Trophoblast cell (in vitro differentiated cells and primary cell): ENCODE data around the gene STING1.
"Not testable (repeated sequence)": the region's sequence is repeated elsewhere in the genome, so short reads cannot be mapped to it uniquely, and the experiment has no call there.

Source experiments
- DNase-seq, 2 donors: peaks; one replicate each; pipeline ENCODE4 v3.0.0-alpha.2; 2016
- H2AFZ ChIP-seq: 2 replicates; pipeline ENCODE4 v1.6.1; 2013; ENCODE audit warnings: low read length, moderate library complexity, mild to moderate bottlenecking; ENCODE audit not compliant: insufficient read depth, poor library complexity
- H2AK5ac ChIP-seq: 2 replicates; pipeline ENCODE4 v1.6.1; 2013; ENCODE audit warnings: mild to moderate bottlenecking, low read length
- H2BK120ac ChIP-seq: 2 replicates; pipeline ENCODE4 v1.6.1; 2013; ENCODE audit warnings: low read length, mild to moderate bottlenecking, moderate library complexity; ENCODE audit not compliant: insufficient read depth, poor library complexity
- H2BK12ac ChIP-seq: 2 replicates; pipeline ENCODE4 v1.6.1; 2013; ENCODE audit warnings: mild to moderate bottlenecking, low read length, moderate library complexity
- H2BK5ac ChIP-seq: 2 replicates; pipeline ENCODE4 v1.6.1; 2013; ENCODE audit warnings: low read length, low read depth, moderate library complexity, mild to moderate bottlenecking; ENCODE audit not compliant: poor library complexity
- H3K14ac ChIP-seq: 2 replicates; pipeline ENCODE4 v1.6.1; 2013; ENCODE audit warnings: mild to moderate bottlenecking, low read length
- H3K18ac ChIP-seq: 2 replicates; pipeline ENCODE4 v1.6.1; 2013; ENCODE audit warnings: mild to moderate bottlenecking, low read length
- H3K23ac ChIP-seq: 2 replicates; pipeline ENCODE4 v1.6.1; 2013; ENCODE audit warnings: low read length
- H3K27ac ChIP-seq: 2 replicates; pipeline ENCODE4 v1.5.1; 2013; ENCODE audit warnings: low read depth, mild to moderate bottlenecking, inconsistent platforms, low read length, moderate library complexity
- H3K27me3 ChIP-seq: 2 replicates; pipeline ENCODE4 v1.6.1; 2013; ENCODE audit warnings: inconsistent platforms, mild to moderate bottlenecking, low read length, moderate library complexity; ENCODE audit not compliant: insufficient read depth
- H3K36me3 ChIP-seq, 2 experiments: 1 replicate in 1 of 2; 2 replicates in 1 of 2; pipeline ENCODE4 v1.6.1; 2013; ENCODE audit warnings: low read length in 2 of 2, mild to moderate bottlenecking in 2 of 2, moderate library complexity in 1 of 2; ENCODE audit not compliant: insufficient read depth in 2 of 2, control insufficient read depth in 1 of 2
- H3K4ac ChIP-seq: 2 replicates; pipeline ENCODE4 v1.6.1; 2013; ENCODE audit warnings: low read depth, mild to moderate bottlenecking, low read length, moderate library complexity
- H3K4me1 ChIP-seq, 2 experiments: 1 replicate in 1 of 2; 2 replicates in 1 of 2; pipeline ENCODE4 v1.6.1; 2013; ENCODE audit warnings: low read length in 2 of 2, mild to moderate bottlenecking in 2 of 2, moderate library complexity in 1 of 2; ENCODE audit not compliant: insufficient read depth in 2 of 2, control insufficient read depth in 1 of 2
- H3K4me2 ChIP-seq: 2 replicates; pipeline ENCODE4 v1.6.1; 2013; ENCODE audit warnings: inconsistent platforms, mild to moderate bottlenecking, low read length, moderate library complexity
- H3K4me3 ChIP-seq: 2 replicates; pipeline ENCODE4 v1.5.1; 2013; ENCODE audit warnings: mild to moderate bottlenecking, low read depth, low read length, inconsistent platforms
- H3K79me1 ChIP-seq: one replicate; pipeline ENCODE4 v1.6.1; 2013; ENCODE audit warnings: low read length
- H3K79me2 ChIP-seq: 2 replicates; pipeline ENCODE4 v1.6.1; 2013; ENCODE audit warnings: low read length, mild to moderate bottlenecking; ENCODE audit not compliant: control insufficient read depth, insufficient read depth, poor library complexity
- H3K9ac ChIP-seq: 2 replicates; pipeline ENCODE4 v1.6.1; 2013; ENCODE audit warnings: mild to moderate bottlenecking, low read length
- H3K9me3 ChIP-seq: 2 replicates; pipeline ENCODE4 v1.6.1; 2013; ENCODE audit warnings: low read depth, mild to moderate bottlenecking, control low read depth, inconsistent platforms, low read length; ENCODE audit not compliant: insufficient read depth
- H4K12ac ChIP-seq: 2 replicates; pipeline ENCODE4 v1.6.1; 2013; ENCODE audit warnings: low read depth, mild to moderate bottlenecking, low read length, moderate library complexity
- H4K8ac ChIP-seq: 2 replicates; pipeline ENCODE4 v1.6.1; 2013; ENCODE audit warnings: low read depth, mild to moderate bottlenecking, low read length, moderate library complexity
- H4K91ac ChIP-seq: one replicate; pipeline ENCODE4 v1.6.1; 2013; ENCODE audit warnings: low read depth, mild to moderate bottlenecking, low read length, moderate library complexity
- WGBS: extraction: QIAGEN DNeasy Blood & Tissue Kit; methylation state at CpG from one replicate; pipeline ENCODE4 v1.1.7; 2013; ENCODE audit warnings: missing lambda C conversion rate; ENCODE audit not compliant: insufficient read length, insufficient coverage; ENCODE audit errors: extremely low coverage; 5-methylcytosine and 5-hydroxymethylcytosine counted together

Gene STING1

DNA sequence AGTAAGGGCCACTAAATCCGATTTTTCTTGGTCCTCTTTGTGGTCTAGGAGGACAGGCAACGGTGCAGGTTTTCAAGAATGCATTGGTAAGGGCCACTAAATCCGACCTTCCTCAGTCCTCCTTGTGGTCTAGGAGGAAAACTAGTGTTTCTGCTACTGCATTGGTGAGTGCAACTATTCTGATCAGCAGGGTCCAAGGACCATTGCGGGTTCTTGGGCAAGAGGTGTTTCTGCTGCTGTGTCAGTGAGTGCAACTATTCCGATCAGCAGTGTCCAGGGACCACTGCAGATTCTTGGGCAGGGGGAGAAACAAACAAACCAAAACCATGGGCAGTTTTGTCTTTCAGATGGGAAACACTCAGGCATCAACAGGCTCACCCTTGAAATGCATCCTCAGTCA is 22.2 kb upstream of the STING1 start:
- H3K4me3 ChIP-seq, H2BK12ac ChIP-seq, H3K23ac ChIP-seq, DNase-seq, H3K4me2 ChIP-seq, H3K27ac ChIP-seq, H2AFZ ChIP-seq, H4K12ac ChIP-seq, H3K4me1 ChIP-seq, H3K9me3 ChIP-seq, H2AK5ac ChIP-seq, H2BK120ac ChIP-seq, H3K79me1 ChIP-seq, H3K18ac ChIP-seq, H3K36me3 ChIP-seq, H3K4ac ChIP-seq, H4K91ac ChIP-seq, H2BK5ac ChIP-seq, H3K9ac ChIP-seq, H4K8ac ChIP-seq, H3K79me2 ChIP-seq, H3K14ac ChIP-seq, H3K27me3 ChIP-seq: not testable (repeated sequence)
- WGBS, result no CpG with 5 or more reads among the region's 5 CpGs

DNA sequence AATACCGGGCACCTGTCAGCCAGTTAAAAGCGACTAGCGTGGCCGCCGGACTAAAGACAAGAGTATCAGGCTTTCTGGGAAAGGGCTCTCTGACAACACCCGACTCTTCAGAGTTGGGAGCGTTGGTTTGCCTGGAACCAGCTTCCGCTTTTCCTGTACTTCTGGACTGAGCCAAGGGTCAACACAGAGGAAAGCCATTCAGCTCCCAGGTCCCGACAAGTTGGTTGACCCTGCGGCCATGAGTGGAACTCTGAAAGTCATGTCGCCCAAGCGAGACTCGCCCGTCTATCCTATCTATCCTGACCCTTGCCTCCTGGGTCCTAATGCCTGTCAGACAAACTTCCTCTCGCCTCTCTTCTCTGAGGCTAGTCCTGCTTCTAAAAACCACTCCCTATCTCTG is 21.3 kb upstream of the STING1 start:
- H2AK5ac ChIP-seq, result not testable (repeated sequence)

DNA sequence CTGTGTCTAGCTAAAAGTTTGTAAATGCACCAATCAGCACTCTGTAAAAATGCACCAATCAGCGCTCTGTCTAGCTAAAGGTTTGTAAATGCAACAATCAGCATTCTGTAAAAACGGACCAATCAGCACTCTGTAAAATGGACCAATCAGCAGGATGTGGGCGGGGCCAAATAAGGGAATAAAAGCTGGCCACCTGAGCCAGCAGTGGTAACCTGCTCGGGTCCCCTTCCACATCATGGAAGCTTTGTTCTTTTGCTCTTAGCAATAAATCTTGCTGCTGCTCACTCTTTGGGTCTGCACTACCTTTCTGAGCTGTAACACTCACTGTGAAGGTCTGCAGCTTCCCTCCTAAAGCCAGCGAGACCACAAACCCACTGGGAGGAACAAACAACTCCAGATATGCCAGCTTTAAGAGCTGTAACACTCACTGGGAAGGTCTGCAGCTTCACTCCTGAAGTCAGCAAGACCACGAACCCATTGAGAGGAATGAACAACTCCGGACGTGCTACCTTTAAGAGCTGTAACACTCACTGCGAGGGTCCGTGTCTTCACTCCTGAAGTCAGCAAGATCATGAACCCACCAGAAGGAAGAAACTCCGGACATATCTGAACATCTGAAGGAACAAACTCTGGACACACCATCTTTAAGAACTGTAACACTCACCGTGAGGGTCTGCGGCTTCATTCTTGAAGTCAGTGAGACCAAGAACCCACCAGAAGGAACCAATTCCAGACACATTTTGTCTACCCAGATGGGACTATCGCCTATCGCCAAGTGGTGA is 20.7 kb upstream of the STING1 start:
- not testable (repeated sequence) for H3K9ac ChIP-seq, H3K79me1 ChIP-seq, H3K23ac ChIP-seq, H2AFZ ChIP-seq, H2AK5ac ChIP-seq, H2BK120ac ChIP-seq, H4K8ac ChIP-seq, H3K4ac ChIP-seq, DNase-seq, H3K27ac ChIP-seq, H3K18ac ChIP-seq, H3K79me2 ChIP-seq, H2BK5ac ChIP-seq, H3K14ac ChIP-seq, H2BK12ac ChIP-seq, H3K36me3 ChIP-seq, H4K91ac ChIP-seq, H3K9me3 ChIP-seq, H3K4me3 ChIP-seq, H3K4me2 ChIP-seq, H3K27me3 ChIP-seq, H3K4me1 ChIP-seq, H4K12ac ChIP-seq
- no CpG with 5 or more reads among the region's 15 CpGs for WGBS

More for the DNA sequence above, 21.3 kb upstream of the STING1 start:
- H3K23ac ChIP-seq, H3K4me2 ChIP-seq, DNase-seq, H2AFZ ChIP-seq, H2BK5ac ChIP-seq, H2BK12ac ChIP-seq, H4K91ac ChIP-seq, H3K18ac ChIP-seq, H3K4me3 ChIP-seq, H3K27me3 ChIP-seq, H3K4me1 ChIP-seq, H3K27ac ChIP-seq, H2BK120ac ChIP-seq, H3K4ac ChIP-seq, H3K9ac ChIP-seq, H4K12ac ChIP-seq, H3K79me2 ChIP-seq, H3K79me1 ChIP-seq, H3K14ac ChIP-seq, H3K36me3 ChIP-seq, H3K9me3 ChIP-seq: not testable (repeated sequence)
- no CpG with 5 or more reads among the region's 15 CpGs for WGBS
- H4K8ac ChIP-seq, result peak overlapping the region; percentile 60

DNA sequence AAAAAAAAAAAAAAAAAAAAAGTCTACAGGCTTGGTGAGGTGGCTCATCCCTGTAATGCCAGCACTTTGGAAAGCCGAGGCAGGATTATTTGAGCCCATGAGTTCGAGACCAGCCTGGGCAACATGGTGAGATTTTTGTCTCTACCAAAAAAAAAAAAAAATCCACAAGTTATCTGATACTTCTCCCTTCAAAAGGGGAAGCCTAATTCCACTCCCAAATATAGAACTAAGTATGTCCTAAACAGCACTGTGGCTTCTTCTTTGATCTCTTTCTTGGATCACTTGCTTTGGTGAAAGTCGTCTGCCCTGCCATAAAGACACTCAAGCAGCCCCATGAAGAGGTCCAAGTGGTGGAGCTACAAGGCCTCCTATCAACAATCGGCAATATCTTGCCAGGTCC is 18.8 kb upstream of the STING1 start:
- Histone ChIP-seq H3K27me3 (no peaks in the 10 kb centered on the region), H3K4me1 (no peaks in the 10 kb centered on the region), H4K8ac (no peak overlapping the region), H3K9me3 (no peaks in the 10 kb centered on the region), H3K27ac (no peak overlapping the region), H3K79me2 (no peaks in the 10 kb centered on the region), H4K12ac (no peak overlapping the region), H3K14ac (no peak overlapping the region), H3K4ac (no peak overlapping the region), H2BK12ac (no peak overlapping the region), H2AFZ (no peak overlapping the region), H3K23ac (no peak overlapping the region), H3K36me3 (no peaks in the 10 kb centered on the region), H3K9ac (no peak overlapping the region), H3K4me2 (no peak overlapping the region), H2BK5ac (no peak overlapping the region), H3K79me1 (no peaks in the 10 kb centered on the region), H3K18ac (no peak overlapping the region), H3K4me3 (no peak overlapping the region), H2AK5ac (no peak overlapping the region), H2BK120ac (no peak overlapping the region), H4K91ac (no peak overlapping the region)
- no CpG with 5 or more reads among the region's 4 CpGs for WGBS
- no peak for DNase-seq
